Astrocyte (in vitro differentiated cells and primary cell): ENCODE results near the gene ZSCAN1.

Experiments
- EZH2 ChIP-seq: IDR thresholded peaks from 2 replicates; pipeline ENCODE4 v1.6.1; 2012; ENCODE audit warnings: mild to moderate bottlenecking, low read length, inconsistent platforms; ENCODE audit not compliant: insufficient read depth
- TF ChIP-seq, protein P1 (sequence below): IDR thresholded peaks from 2 replicates; pipeline ENCODE4 v1.5.1; 2011; ENCODE audit warnings: low read depth, mild to moderate bottlenecking, inconsistent platforms, low read length, moderate library complexity; ENCODE audit not compliant: insufficient read depth

DNA sequence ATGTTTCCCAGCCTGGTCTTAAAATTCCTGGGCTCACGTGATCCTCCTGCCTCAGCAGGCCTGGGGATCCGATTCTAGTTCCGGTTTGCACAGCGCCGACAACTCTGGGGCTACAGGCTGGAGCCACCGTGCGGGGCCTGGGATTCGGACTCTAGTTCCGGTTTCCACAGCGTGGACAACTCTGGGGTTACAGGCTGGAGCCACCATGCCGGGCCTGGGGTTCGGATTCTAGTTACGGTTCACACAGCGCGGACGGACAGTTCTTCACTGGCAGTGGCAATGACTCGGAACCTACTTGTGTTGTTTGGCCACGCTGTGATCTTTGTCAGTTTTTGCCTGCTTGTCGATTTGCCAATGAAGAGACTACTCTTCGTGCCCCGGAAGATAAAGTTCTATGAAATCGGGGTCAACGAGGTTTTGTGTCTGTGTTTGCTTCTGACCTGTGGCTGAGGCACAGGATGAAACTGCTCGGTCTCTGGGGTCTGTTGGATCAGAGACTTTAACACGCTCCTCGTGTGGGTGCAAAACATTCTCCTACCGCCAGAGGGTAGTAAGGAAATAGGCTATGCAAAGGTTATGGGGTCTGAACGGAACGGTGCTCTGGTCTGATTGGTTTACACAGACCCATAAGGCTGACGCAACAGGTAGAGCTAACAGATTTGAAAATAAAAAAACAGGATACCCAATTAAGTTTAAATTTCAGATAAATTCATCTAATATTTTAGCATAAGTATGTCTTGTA lies 12.1 kb upstream of the ZSCAN1 start:
- TF ChIP-seq, protein P1, sequence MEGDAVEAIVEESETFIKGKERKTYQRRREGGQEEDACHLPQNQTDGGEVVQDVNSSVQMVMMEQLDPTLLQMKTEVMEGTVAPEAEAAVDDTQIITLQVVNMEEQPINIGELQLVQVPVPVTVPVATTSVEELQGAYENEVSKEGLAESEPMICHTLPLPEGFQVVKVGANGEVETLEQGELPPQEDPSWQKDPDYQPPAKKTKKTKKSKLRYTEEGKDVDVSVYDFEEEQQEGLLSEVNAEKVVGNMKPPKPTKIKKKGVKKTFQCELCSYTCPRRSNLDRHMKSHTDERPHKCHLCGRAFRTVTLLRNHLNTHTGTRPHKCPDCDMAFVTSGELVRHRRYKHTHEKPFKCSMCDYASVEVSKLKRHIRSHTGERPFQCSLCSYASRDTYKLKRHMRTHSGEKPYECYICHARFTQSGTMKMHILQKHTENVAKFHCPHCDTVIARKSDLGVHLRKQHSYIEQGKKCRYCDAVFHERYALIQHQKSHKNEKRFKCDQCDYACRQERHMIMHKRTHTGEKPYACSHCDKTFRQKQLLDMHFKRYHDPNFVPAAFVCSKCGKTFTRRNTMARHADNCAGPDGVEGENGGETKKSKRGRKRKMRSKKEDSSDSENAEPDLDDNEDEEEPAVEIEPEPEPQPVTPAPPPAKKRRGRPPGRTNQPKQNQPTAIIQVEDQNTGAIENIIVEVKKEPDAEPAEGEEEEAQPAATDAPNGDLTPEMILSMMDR, result no peak
- TF ChIP-seq EZH2, result no peak
